ENCODE data around the gene GNL3. TPM values are rescaled to one million over a fixed set of nuclear protein-coding genes. Genes with fewer than 3 reads are reported as not detected.

Gene GNL3
- total RNA-seq, 2 donors from 2014 or later = 38.2 to 136 TPM

- DNase-seq (ENCODE audit: low spot score) (no peak), ATAC-seq (ENCODE audit: insufficient number of reproducible peaks, low FRiP score, low read depth) (no peak)
- H3K9me3 ChIP-seq = no peaks in the 10 kb centered on the region
- TF ChIP-seq CTCF (IDR thresholded peaks at IDR 0.05) = no peak
- H3K36me3 ChIP-seq = peaks cover 57% of the 10 kb centered on the region
- no peak overlapping the region for H3K4me3 ChIP-seq
- H3K27me3 ChIP-seq (replicated peaks; ENCODE audit: insufficient read depth) = no peaks in the 10 kb centered on the region
- peaks cover 19 to 30% of the 10 kb centered on the region in 2 donors for H3K4me1 ChIP-seq (ENCODE audit: control insufficient read depth in 1 of 2, low read depth in 2 of 2)
- H3K27ac ChIP-seq = no peak overlapping the region
Measured at GRCh38 chr3:52688266-52688665, 2.4 kb downstream of the GNL3 start.

DNA sequence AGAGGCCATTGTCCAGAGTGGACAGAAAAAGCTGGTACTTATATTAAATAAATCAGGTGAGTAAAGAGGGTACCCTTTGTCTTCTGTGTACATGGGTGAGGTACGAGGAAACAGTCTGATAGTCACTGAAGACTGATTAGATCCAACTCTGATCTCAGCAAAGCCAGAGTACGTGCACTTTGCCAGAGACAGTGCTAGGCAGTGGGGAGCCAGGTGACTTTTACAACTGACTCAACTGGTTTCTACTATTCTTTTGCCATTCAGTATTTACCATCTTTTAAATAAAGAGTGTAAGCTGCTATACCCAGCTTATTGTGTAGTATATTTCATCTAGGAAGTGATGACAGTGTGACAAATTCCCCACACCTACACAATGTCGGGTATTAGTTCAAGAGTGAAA lies 3.3 kb downstream of the GNL3 start:
- peaks cover 65% of the 10 kb centered on the region for H3K36me3 ChIP-seq

GRCh38 chr3:52690560-52690959 lies 4.7 kb downstream of the GNL3 start:
- ATAC-seq (ENCODE audit: insufficient number of reproducible peaks, low FRiP score, low read depth) (no peak), DNase-seq (ENCODE audit: low spot score) (no peak)
- peaks cover 77% of the 10 kb centered on the region for H3K36me3 ChIP-seq
- H3K9me3 ChIP-seq = no peaks in the 10 kb centered on the region
- no peak for TF ChIP-seq CTCF (IDR thresholded peaks at IDR 0.05)
- no peaks in the 10 kb centered on the region for H3K27me3 ChIP-seq (replicated peaks; ENCODE audit: insufficient read depth)
- no peak overlapping the region for H3K4me3 ChIP-seq
- no peak overlapping the region for H3K27ac ChIP-seq
- peaks cover 5 to 13% of the 10 kb centered on the region in 2 donors for H3K4me1 ChIP-seq (ENCODE audit: control insufficient read depth in 1 of 2, low read depth in 2 of 2)

More for the DNA sequence above, 3.3 kb downstream of the GNL3 start:
- no peak for ATAC-seq (ENCODE audit: insufficient number of reproducible peaks, low FRiP score, low read depth)
- peaks cover 12 to 23% of the 10 kb centered on the region in 2 donors for H3K4me1 ChIP-seq (ENCODE audit: control insufficient read depth in 1 of 2, low read depth in 2 of 2)
- no peak for TF ChIP-seq CTCF (IDR thresholded peaks at IDR 0.05)
- H3K9me3 ChIP-seq = no peaks in the 10 kb centered on the region
- no peak for DNase-seq (ENCODE audit: low spot score)
- no peak overlapping the region for H3K27ac ChIP-seq
- no peaks in the 10 kb centered on the region for H3K27me3 ChIP-seq (replicated peaks; ENCODE audit: insufficient read depth)
- no peak overlapping the region for H3K4me3 ChIP-seq

DNA sequence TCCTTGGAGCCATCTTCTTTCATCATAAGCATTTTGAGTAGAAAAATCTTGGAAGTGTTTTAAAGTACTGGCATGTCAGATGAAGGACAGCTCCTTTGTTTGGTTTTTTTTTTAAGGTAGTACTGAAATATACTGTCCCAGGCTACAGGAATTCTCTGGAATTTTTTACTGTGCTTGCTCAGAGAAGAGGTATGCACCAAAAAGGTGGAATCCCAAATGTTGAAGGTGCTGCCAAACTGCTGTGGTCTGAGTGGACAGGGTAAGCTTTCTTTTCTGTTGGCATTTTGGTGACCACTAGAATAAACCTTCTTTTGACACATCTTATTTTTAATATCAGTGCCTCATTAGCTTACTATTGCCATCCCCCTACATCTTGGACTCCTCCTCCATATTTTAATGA lies 7.2 kb downstream of the GNL3 start:
- TF ChIP-seq CTCF (IDR thresholded peaks at IDR 0.05) = no peak
- no peaks in the 10 kb centered on the region for H3K4me1 ChIP-seq (ENCODE audit: control insufficient read depth in 1 of 2, low read depth in 2 of 2)
- no peak overlapping the region for H3K27ac ChIP-seq
- peaks cover 90% of the 10 kb centered on the region for H3K36me3 ChIP-seq
- DNase-seq (ENCODE audit: low spot score) (no peak), ATAC-seq (ENCODE audit: insufficient number of reproducible peaks, low FRiP score, low read depth) (no peak)
- no peak overlapping the region for H3K4me3 ChIP-seq
- H3K9me3 ChIP-seq = no peaks in the 10 kb centered on the region
- H3K27me3 ChIP-seq (replicated peaks; ENCODE audit: insufficient read depth) = no peaks in the 10 kb centered on the region

- DNase-seq (ENCODE audit: low spot score) = no peak
- no peak for TF ChIP-seq CTCF (IDR thresholded peaks at IDR 0.05)
- ATAC-seq (ENCODE audit: insufficient number of reproducible peaks, low FRiP score, low read depth) = no peak
- H3K27ac ChIP-seq = no peak overlapping the region
- no peaks in the 10 kb centered on the region for H3K9me3 ChIP-seq
- H3K4me1 ChIP-seq (ENCODE audit: control insufficient read depth in 1 of 2, low read depth in 2 of 2) = no peaks in the 10 kb centered on the region
- H3K4me3 ChIP-seq = no peak overlapping the region
- H3K36me3 ChIP-seq = peaks cover 75% of the 10 kb centered on the region
- H3K27me3 ChIP-seq (replicated peaks; ENCODE audit: insufficient read depth) = no peaks in the 10 kb centered on the region
Measured at GRCh38 chr3:52694528-52695189, 8.8 kb downstream of the GNL3 start.

All from thoracic aorta (tissue), 2 donors.